ENCODE results near the gene ZEB2.

Gene ZEB2

DNA sequence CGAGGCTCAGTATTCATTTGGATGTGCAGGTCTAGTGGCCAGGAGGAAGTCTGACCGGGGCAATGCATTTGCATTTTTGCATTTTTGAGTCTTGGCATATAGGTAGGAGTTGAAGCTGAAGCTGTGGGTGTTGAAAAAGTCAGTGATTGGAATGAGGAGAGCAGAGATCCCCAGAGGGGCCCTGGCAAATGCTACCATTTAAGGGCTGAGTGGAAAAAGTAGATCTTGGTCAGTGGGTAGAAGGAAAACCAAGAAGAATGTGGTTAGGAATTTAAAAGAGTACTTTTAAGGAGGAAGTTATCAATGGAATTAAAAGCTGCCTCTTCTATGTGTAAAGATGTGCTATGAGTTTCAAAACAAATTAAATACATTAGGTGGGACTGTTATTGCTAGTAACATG is 143.0 kb downstream of the ZEB2 start:
- Histone ChIP-seq H3K79me2 (ENCODE audit: insufficient read depth, low read length) (no peaks in the 10 kb centered on the region), H3K27ac (ENCODE audit: low read depth, low read length) (no peak overlapping the region)
- TF ChIP-seq CTCF (IDR thresholded peaks at IDR 0.05; ENCODE audit: insufficient read depth, low read length, poor library complexity, severe bottlenecking) (no peak), EZH2phosphoT487 (conservative IDR thresholded peaks at IDR 0.05; ENCODE audit: low read length) (no peak)

DNA sequence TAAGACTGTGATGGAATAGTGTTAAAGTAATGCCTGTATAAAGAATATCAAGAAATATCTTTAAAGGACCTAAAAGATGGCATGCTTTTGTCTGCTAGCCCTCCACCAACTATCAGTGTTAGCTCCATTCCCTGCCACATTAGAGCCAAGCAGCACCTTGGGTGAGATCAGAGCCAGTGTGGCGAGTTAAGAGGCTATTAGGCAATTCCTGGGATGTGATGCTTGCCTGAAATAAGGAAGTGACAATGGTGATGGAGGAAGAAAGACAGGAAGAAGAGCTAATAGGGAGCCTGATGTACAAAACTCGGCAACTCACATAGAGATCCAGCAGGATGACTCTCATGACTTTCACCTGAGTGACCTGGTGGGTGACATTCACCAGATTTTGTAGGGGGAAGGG is 143.5 kb downstream of the ZEB2 start:
- H3K4me3 ChIP-seq (ENCODE audit: insufficient read depth, low read length, poor library complexity, severe bottlenecking) = no peak overlapping the region
- no peaks in the 10 kb centered on the region for H3F3A ChIP-seq (ENCODE audit: insufficient read depth)
- TF ChIP-seq EZH2phosphoT487 (conservative IDR thresholded peaks at IDR 0.05; ENCODE audit: low read length) (no peak), CTCF (IDR thresholded peaks at IDR 0.05; ENCODE audit: insufficient read depth, low read length, poor library complexity, severe bottlenecking) (no peak)
- H3K4me2 ChIP-seq (ENCODE audit: low read depth, low read length, poor library complexity, severe bottlenecking) = no peak overlapping the region
- no peaks in the 10 kb centered on the region for H4K20me1 ChIP-seq (ENCODE audit: low read depth, low read length)
- H3K27ac ChIP-seq (ENCODE audit: low read depth, low read length) = no peak overlapping the region
- H3K9ac ChIP-seq (ENCODE audit: low read length) = no peak overlapping the region
- no peaks in the 10 kb centered on the region for H3K36me3 ChIP-seq (ENCODE audit: low read length)
- no peaks in the 10 kb centered on the region for H3K79me2 ChIP-seq (ENCODE audit: insufficient read depth, low read length)
- no peak overlapping the region for H2AFZ ChIP-seq (ENCODE audit: low read depth, low read length, severe bottlenecking)
- H3K9me3 ChIP-seq (ENCODE audit: insufficient read depth, low read length) = no peaks in the 10 kb centered on the region
- H3K9me2 ChIP-seq (replicated peaks; ENCODE audit: insufficient read depth, low read length) = no peaks in the 10 kb centered on the region
- H3K27me3 ChIP-seq (ENCODE audit: low read length) = no peaks in the 10 kb centered on the region

More for the DNA sequence above, 143.0 kb downstream of the ZEB2 start:
- Histone ChIP-seq H3K9me3 (ENCODE audit: insufficient read depth, low read length) (no peaks in the 10 kb centered on the region), H4K20me1 (ENCODE audit: low read depth, low read length) (no peaks in the 10 kb centered on the region), H3K36me3 (ENCODE audit: low read length) (no peaks in the 10 kb centered on the region), H3F3A (ENCODE audit: insufficient read depth) (no peaks in the 10 kb centered on the region), H2AFZ (ENCODE audit: low read depth, low read length, severe bottlenecking) (no peak overlapping the region), H3K27me3 (ENCODE audit: low read length) (no peaks in the 10 kb centered on the region), H3K4me2 (ENCODE audit: low read depth, low read length, poor library complexity, severe bottlenecking) (no peak overlapping the region), H3K9ac (ENCODE audit: low read length) (no peak overlapping the region), H3K9me2 (replicated peaks; ENCODE audit: insufficient read depth, low read length) (no peaks in the 10 kb centered on the region), H3K4me3 (ENCODE audit: insufficient read depth, low read length, poor library complexity, severe bottlenecking) (no peak overlapping the region)

DNA sequence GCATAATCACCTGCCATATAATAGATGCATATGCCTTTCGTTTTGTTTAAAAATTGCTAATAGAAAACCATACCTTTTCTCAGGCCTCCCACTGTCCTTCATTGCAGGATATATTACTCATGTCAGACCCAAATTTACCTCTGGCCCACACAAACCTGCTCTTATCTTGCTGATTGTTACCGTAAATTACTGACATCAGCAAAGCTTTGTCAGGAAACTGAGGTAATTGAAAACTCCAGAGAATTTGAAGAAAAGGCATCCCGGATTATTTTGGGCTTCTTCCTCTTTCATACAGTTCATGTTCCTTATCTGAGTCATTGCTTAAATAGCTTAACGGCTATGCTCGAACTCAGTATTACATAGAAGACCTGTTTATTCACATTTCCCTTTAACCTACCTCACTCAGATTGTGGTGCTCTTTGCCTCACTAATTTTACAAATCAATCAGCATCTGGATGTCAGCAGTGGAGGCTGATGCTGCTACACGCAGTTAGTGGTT is 145.7 kb downstream of the ZEB2 start:
- Histone ChIP-seq H3K4me3 (ENCODE audit: insufficient read depth, low read length, poor library complexity, severe bottlenecking) (no peak overlapping the region), H3K9me3 (ENCODE audit: insufficient read depth, low read length) (no peaks in the 10 kb centered on the region), H3K27ac (ENCODE audit: low read depth, low read length) (no peak overlapping the region), H3K9ac (ENCODE audit: low read length) (no peak overlapping the region), H3F3A (ENCODE audit: insufficient read depth) (no peaks in the 10 kb centered on the region), H3K79me2 (ENCODE audit: insufficient read depth, low read length) (no peaks in the 10 kb centered on the region), H4K20me1 (ENCODE audit: low read depth, low read length) (no peaks in the 10 kb centered on the region), H3K9me2 (replicated peaks; ENCODE audit: insufficient read depth, low read length) (no peaks in the 10 kb centered on the region), H3K27me3 (ENCODE audit: low read length) (no peaks in the 10 kb centered on the region), H2AFZ (ENCODE audit: low read depth, low read length, severe bottlenecking) (no peak overlapping the region), H3K4me2 (ENCODE audit: low read depth, low read length, poor library complexity, severe bottlenecking) (no peak overlapping the region), H3K36me3 (ENCODE audit: low read length) (no peaks in the 10 kb centered on the region)
- TF ChIP-seq EZH2phosphoT487 (conservative IDR thresholded peaks at IDR 0.05; ENCODE audit: low read length) (no peak), CTCF (IDR thresholded peaks at IDR 0.05; ENCODE audit: insufficient read depth, low read length, poor library complexity, severe bottlenecking) (no peak)

Data from SU-DHL-6 (cell line).